ENCODE measurements around the gene ACIN1.
A peak's percentile ranks its signal among the peaks of the same experiment; 100 is the strongest.
"Not testable (repeated sequence)": the region's sequence is repeated elsewhere in the genome, so short reads cannot be mapped to it uniquely, and the experiment has no call there.

Gene ACIN1

DNA sequence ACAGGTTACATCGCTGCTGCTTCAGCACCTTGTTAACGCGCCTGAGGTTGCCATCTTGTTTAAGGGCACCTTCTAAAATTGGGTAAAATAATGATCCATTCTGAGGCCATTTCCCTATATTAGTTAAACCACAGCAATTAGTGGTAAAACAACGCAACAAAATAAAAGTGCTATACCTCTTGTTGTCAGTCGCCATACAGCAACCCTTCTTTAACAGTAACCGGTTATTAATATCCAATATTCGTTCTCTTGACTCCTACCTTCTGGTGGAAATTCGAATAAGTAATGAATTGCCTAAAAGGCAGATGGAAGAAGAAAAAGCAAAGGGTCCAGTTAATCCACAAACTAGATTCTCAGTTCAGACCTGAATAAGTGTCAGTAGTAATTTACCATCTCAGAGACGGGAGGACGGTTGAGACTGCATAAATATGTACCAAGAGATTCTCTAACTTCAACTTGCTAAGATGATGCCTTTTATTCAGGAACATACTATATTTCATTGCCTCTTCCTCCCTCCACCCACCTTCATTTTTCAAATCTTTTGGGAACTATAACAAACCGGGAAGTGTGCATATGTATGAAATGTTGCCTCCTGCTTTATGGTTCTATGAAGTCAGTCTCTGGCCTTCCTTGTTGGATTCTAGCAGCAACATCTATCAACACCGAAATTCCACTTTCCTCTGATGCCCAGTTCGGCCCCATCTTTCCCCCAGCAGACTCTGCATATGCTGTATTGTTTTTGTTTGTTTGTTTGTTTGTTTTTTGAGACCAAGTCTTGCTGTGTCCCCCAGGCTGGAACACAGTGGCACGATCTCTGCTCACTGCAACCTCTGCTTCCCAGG lies 59.4 kb downstream of the ACIN1 start:
- no peak for DNase-seq

DNA sequence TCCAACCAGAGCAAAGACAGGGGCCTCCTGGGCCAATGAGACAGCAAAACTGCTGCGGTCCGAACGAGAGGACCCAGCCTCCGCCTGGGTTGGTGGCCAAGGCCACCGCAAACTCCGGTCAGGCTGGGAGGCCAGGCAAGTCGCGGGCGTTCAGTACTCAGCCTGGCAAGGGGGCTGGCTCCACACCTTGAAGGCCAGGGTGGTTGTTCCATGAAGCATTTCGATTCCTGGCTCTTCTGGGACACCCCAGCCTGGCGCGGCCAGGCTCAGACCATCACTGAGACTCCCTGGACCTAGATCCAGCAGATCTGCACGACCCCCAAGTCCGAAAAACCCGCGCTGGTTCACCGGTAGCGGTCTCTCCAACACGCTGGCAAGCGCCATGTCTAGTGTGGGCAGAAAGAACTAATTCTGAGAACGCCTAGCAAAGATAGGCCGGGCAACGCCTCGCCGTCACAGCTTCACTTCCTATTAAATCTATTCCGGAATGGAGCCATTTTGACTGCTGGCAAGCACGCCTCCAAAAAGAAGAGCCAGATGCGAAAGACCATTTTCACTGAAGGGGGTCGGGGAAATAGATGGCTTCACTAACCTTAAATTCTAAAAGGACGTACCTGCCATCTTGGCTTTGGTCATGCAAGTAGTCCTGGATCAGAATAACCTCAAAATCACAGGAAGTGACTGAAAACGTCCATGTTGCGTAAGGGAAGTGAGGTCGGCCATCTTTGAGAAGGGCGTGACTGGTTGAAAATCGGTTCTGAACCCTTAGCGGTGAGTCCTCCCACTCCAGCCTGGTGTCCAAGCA lies 60.2 kb downstream of the ACIN1 start, which contains the start of gene PSMB5:
TSS of gene PSMB5 (minus strand) at position 403 of the 805 bp plus-strand sequence. CDS start at position 384, 19 bp downstream.
- DNase-seq = no peak

DNA sequence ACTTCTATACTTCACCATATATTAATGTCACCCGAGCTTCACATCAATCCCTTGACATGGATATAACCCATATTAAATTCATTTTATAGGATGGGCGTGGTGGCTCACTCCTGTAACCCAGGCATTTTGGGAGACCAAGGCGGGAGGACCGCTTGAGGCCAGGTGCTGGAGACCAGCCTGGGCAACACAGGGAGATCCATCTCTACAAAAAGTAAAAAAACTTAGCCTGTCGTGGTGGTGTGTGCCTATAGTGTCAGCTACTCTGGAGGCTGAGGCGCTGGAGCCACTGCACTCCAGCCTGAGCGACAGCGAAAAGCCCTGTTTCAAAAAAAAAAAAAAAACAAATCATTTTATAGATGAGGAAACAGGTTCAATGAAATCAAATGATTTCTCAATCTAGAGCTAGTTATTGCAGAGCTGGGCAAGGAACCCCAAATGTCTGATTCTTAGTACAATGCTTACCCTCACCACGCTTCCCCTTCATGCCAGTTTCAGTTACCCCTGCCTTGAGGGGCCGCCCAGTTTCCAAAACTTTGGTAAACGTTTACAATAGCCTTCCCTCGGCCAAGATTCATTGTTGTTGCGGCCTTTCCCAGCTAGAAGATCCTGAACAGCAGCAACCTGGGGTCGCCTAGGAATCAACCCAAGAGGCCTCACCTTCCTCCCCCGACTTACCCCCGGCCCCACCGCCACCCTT lies 61.0 kb downstream of the ACIN1 start:
- DNase-seq = no peak

DNA sequence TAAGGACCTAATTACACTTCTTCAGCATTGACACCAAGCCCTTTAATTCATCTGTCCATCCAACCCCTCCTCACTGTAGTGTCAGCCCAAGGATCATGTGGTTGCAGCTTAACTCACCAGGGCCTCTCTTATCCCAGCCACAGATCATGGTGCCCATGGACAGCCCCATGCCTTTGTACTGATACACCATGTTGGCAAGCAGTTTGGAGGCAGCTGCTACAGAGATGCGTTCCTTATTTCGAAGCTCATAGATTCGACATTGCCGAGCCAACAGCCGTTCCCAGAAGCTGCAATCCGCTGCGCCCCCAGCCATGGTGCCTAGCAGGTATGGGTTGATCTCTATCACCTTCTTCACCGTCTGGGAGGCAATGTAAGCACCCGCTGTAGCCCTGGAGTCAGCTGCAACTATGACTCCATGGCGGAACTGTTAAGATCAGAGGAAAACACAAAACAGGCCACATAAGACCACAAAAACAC lies 61.6 kb downstream of the ACIN1 start:
- DNase-seq = no peak

DNA sequence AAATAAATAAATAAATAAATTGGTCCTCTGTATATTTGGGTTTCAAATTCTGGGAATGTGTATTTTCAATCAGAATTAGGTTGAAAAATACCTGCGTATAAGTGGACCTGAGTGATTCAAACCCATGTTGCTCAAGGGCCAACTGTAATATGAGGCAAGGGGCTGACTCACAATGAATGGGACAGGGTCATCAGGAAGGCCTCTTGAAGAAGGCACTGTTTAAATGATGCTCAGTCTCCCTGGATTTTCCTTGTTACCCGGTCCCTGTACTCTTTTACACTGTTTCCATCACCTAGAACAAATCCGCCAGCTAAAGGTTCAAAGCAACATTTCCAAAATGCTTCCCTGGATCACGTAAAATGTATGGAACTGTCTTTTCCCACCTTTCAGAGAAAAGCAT lies 64.0 kb downstream of the ACIN1 start:
- DNase-seq = no peak

DNA sequence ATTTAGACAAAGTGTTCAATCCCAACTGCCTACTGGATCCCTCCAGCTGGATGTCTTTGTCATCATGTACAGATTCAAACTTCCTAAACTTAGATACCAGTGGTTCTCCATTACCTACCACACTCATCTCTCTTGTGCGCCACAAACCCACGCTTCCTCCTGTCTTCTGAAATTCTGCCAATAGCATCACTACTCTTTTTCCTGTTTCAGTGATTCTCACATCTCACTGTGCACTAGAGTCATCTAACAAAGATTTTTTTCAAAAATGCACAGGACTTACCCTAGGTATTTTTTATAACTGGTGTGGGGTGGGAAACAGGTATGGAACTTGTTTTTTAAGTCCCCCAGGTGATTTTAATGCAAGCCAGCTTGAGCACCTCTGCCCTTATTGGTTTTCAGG lies 66.1 kb downstream of the ACIN1 start:
- DNase-seq = no peak

DNA sequence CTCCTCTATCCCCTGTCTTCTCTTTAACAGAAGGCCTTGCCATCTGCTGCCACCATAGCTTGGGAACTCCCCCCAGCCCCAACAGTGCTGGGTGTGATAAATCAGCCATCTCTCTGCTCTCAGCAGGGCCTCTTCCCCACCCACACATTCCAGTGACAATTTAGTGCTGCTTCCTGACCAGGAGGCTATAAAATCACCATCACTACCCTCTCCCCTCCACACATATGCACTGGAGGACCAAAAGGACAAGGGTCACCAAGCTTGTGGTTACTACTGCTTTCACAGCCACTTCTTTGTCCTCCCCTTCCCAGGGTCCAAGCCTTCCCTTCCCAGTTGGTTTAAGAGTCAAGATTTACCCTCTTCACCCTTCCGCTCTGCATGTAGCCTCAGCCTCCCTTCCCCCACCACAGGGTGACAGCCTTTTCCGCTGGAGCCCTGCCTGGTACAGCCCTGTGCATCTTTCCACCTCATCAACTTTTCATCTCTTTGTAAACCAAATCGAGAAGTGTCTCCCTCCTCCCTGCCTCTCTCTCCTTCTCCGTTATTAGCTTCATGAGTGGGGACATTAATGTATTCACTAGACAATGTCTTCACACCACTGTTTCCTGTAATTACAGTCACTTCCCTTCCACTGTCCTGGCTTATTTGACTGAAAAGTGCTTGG lies 69.7 kb downstream of the ACIN1 start:
- DNase-seq = no peak

DNA sequence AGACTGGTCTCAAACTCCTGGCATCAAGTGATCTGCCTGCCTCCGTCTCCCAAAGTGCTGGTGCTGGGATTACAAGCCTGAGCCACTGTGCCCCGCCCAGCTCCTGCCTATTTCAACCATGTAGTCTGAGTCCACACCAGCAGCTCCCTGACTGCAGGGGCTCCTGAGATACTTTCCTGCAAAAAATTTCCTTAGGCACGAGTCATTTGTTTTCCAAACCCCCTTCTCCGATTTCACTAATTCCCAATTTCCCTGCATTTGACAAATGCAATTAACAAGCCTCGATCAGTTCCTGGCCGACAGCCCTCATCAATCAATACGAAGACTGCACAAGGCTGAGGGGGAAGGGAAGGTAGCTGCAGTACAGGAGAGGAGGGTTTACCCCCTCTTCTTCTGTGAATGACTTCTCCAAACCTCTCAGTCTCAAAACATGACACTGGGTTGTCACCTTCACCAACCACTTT lies 70.3 kb downstream of the ACIN1 start:
- DNase-seq = no peak

DNA sequence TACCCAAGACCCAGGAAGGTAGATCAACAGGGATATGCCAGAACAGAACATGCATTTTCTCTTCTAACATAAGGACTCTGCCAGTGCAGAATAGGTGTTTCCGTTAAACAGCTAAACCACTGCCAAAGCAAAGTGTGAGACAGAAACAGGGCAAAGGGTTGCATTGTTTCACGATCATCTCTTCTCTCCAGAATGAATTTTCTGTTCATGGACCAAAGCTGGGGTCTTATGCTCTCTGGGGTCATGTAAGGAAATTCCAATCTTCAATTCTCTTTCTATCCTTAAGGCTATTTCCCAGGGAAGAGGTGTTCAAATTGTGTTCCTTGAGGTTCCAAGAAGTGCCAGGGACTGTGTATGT lies 71.2 kb downstream of the ACIN1 start:
- no peak for DNase-seq

DNA sequence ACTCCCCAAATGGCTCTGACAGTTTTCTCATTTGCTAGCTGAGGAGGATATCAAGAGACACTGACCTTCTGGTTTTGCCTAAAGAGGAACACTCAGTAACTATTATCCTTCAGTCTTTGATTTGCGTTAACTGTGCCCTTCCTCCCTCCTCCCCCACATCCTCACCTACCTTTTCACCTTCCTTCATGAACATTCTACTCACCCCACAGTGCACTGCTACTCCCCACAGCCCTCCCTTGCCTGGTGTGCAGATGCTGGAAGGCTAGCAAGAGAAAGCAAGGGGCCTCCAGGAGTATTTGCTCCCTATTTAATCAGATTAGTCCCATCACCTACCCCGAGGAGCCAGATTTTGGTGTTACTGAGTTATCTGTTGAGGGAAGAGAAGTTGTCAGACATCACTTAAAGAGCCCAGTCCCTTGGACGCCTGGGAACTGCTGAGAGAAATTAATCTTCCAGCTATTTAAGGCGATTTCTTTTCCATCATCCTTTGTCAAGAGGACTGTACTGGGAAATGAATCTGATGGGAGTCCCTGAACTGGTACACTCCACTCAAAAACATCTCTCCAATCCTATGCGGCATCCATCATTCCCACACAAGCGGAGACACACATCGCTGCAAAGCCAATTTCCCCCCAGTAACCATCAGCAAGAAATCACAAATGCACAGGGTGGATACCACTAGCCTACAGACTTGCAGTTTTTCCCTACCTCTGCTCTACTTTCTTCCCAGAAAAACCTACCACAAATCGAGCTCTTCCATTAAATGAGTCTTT lies 71.7 kb downstream of the ACIN1 start:
- no peak for DNase-seq

DNA sequence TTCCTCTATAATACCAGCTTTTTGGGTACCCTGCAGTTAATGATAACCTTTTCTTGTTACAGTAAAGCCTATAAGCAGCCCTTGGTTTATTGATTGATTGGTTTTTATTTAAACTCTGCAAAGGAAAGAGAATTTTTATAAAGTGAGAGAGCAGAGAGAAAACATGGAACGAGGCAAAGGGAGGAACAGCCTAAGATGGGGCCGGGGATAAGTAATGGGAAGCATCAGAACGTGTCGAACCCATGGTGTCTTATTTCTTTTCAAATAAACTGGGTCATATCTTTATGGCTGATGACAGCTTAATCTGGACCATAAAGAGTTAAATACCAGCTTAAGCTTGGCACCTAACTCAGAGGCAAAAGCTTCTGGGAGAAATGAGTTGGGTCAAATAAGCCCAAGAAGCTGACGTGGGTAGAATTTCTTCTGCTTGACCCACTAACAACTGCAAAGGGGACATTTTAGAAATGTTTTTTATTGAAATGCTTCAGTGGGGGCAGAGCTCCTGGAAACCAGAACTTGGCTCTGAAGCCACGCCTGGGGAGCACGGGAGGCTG lies 73.0 kb downstream of the ACIN1 start:
- DNase-seq = no peak

DNA sequence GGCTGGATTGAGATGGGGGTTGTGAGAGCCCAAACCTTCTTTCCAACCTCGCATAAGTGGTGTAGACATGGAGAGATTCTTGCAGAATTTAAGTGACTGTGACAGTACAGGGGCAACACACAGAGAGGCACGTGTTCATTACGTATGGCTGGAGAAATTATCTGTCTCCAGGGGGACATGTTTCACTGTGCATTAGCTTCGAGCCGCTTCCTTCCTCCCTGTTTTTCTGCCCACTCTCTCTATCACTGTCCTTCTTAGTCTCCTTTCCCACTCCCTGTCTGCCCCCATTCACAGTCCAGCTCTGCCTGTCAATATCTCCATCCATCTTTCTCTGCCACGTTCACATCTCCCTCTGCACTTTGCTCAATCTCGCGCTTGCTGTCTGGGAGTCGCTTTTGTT lies 73.5 kb downstream of the ACIN1 start:
- no peak for DNase-seq

DNA sequence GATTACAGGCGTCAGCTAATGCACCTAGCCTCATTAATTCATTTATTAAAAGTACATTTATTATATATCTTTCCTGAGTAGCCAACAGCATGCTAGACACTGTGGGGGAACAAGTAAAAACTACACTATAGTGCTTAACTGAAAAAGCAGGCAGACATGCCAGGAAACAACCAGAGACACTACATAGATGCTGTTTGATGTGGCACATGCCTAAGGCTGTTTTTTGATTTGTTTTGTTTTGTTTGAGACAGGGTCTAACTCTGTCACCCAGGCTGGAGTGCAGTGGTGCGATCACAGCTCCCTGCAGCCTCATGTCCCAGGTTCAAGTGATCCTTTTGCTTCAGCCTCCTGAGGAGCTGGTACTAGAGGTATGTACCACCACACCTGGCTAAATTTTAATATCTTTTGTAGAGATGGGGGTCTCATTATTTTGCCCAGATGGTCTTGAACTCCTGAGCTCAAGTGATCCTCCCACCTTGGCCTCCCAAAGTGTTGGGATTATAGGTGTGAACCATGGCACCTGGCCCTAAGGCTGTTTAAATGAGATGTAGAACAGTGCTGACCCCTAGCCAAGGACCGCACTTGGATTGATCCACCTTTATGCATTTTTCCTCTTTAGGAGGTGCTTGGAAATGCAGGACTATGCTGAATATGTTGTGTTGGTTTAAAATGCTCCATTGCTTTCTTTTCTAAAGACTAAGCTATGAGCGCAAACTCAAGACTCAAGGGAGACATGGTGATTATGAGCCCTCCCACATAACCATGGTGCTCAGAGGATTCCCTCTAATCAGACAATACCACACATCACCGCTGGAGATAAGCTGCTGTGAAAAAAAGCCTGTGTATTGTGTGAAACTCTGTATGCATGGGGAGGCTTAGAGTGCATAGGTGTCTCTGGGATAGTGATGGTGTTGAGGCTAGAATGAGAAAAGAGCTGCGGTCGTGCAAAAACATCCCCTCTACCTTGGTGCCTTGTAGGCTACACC lies 74.5 kb downstream of the ACIN1 start:
- DNase-seq = no peak

DNA sequence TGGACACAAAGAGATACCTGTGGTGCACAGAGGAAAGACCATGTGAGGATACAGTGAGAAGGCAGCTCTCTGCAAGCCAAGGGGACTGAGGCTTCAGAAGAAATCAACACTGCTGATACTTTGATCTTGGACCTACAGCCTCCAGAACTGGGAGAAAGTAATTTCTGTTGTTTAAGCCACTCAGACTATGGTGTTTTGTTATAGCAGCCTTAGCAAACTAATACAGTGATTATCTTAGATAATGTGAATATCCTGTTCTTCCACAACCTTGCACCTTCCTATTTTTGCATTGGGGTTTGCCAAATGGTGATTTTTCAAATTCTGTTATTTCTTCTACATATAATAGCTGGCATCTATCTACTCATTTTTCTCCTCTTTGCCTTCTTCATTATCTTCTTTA lies 76.8 kb downstream of the ACIN1 start:
- no peak for DNase-seq

DNA sequence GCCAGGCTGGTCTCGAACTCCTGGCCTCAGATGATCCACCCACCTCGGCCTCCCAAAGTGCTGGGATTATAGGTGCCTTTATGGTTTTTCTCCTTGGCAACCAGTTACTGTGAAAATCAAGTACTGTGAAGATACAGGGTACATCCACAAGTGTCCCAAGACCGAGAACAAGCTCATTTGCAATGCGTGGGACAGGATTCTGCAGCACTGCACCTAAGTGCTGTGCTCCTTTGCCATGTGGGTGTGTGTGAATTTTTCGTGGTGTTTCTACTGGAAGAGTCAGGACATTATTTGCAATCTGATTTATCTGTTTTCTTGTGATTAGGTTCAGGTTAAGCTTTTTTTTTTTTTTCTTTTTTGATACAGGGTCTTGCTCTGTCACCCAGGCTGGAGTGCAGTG lies 77.8 kb downstream of the ACIN1 start:
- DNase-seq = no peak

DNA sequence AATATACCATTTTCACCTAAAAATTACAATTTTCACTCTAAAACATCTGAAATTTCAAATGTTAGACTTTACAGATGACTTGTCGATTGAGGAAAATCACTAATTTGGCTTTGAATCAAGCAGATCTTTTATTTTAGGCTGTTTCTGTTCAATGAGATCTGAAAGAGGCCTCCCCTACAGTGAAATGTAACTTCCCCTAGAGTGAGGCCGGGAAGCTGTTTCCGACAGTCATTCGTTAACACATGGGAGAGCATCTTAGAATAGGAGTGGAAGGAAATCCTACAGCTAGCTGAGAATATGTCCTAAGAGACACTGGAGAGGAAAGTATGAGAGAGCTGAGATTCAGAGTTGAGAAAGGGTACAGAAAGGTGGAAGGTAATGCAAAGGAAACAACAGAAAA lies 79.3 kb downstream of the ACIN1 start:
- no peak for DNase-seq

DNA sequence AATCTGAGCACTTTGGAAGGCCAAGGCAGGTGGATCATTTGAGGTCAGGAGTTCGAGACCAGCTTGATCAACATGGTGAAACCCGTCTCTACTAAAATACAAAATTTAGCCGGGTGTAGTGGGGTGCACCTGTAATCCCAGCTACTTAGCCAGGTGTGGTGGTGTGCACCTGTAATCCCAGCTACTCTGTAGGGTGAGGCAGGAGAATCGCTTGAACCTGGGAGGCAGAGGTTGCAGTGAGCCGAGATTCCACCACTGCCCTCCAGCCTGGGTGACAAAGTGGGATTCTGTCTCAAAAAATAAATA lies 81.2 kb downstream of the ACIN1 start:
- not testable (repeated sequence) for DNase-seq

DNA sequence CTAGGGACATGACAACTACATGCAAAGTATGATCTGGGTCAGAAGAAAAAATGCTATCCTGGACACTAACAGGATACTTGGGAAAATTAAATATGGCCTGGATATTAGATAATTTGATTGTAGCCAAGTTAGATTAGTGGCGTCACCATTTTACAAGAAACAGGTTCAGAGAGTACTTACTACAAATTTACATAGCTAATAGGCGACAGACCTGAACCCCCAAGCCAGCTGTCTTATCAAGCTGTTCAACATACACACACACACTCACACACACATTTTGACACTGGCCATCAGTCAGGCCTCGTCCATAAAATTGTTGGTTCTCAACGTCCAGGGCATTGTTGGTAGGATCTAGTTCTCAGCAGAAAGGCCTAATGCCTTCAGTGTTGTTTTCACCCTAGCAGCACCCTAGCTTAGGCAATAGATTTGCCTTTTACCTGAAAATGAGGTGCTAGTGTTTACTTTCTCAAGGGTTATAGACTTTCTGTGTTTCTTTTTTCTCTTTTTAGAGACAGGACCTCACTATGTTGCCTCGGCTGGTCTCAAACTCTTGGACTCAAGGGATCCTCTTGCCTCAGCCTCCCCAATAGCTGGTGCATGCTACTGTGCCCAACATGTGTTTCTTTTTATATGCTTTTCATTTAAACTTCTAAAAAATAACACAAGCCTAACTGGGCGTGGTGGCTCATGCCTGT lies 81.7 kb downstream of the ACIN1 start:
- no peak for DNase-seq

DNA sequence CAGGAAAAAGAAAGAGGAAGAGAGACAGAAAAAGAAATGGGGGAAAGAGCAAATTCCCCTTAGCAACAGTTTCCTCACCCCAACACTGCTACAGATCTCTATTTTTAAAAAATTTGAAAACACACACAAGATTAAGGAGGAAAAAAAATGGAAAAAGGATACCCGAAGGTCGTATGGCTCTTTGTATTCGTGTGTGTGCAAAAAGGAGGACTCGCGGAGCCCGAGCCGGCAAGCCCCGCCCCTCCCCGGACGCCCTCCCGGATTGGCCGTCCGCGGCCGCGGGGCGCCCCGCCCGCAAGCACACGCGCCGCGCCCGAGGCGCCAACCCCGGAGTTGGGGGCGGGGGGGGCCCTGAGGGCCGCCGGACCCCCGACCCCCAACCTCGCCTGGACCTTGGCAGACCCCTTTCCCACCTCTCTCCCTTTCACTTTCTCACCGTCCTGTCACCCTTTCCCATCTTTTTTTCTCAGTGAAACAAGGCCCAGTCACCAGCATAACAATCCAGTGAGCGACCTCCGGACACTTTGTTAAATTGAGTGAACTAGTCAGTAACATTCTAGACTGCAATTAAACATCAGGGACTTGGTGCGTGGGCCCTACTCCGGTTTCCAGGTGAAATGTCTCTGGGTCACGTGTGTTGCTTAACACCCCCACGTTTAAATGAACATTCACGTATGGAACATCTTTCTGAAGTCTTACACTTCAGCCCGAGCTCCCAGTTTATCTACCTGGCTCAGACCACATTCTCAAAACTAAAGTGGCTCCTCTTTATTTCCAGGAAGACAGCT lies 84.8 kb downstream of the ACIN1 start, which contains the start of gene C14orf93:
TSS of gene C14orf93 (minus strand) at position 205 of the 788 bp plus-strand sequence. CDS start 11,120 bp downstream, outside the sequence.
- peak; percentile 42 for DNase-seq
